Caco-2 (cell line): ENCODE results near the gene HCFC1R1. TPM values are rescaled to one million over a fixed set of nuclear protein-coding genes. Genes with fewer than 3 reads are reported as not detected.

Experiments used
- BruUV-seq: library from RNA; stranded (reverse); fragments of 400-500 nt; replicated peaks from 2 replicates; lab custom pipeline; 2021; lab: Mats Ljungman, UMichigan
- CTCF ChIA-PET: fragments of 300-600 bp; sonication (Branson Sonifier 250); formaldehyde crosslinking; loops from one replicate; lab custom pipeline; 2022; ENCODE audit warnings: antibody characterized with exemption; lab: Charles Lee
- POLR2A ChIA-PET: fragments of 300-600 bp; sonication (Branson Sonifier 250); formaldehyde crosslinking; loops from one replicate; lab custom pipeline; 2022; ENCODE audit warnings: antibody characterized with exemption; lab: Charles Lee
- DNase-seq, 2 experiments: peaks; one replicate each; pipeline versions ENCODE4 v3.0.0 to v3.0.0-alpha.2; 2020 to 2022
- H3K27me3 ChIP-seq: replicated peaks from 2 replicates; pipeline ENCODE4 v1.6.0; 2011; ENCODE audit warnings: low read length; ENCODE audit not compliant: control insufficient read depth, insufficient read depth
- H3K36me3 ChIP-seq: 2 replicates; pipeline ENCODE4 v1.5.1; 2011; ENCODE audit warnings: low read length; ENCODE audit not compliant: control insufficient read depth, insufficient read depth
- H3K4me1 ChIP-seq: fragments of 250-450 bp; sonication (Bioruptor Pico); 2 replicates; pipeline ENCODE4 v1.5.1; 2020; ENCODE audit warnings: mild to moderate bottlenecking
- H3K4me3 ChIP-seq: 2 replicates; pipeline ENCODE4 v1.5.1; 2011; ENCODE audit warnings: low read depth, mild to moderate bottlenecking, control low read depth, low read length
- H3K9me3 ChIP-seq: fragments of 250-450 bp; sonication (Bioruptor Pico); 2 replicates; pipeline ENCODE4 v1.5.1; 2020; ENCODE audit warnings: mild to moderate bottlenecking, moderate library complexity
- H3K27ac Mint-ChIP-seq: one replicate; pipeline ENCODE4 v1.8.0; 2022; ENCODE audit warnings: mixed read lengths; ENCODE audit not compliant: unreplicated experiment
- H3K27me3 Mint-ChIP-seq: one replicate; pipeline ENCODE4 v1.8.0; 2022; ENCODE audit warnings: mixed read lengths; ENCODE audit not compliant: insufficient read depth, unreplicated experiment
- H3K36me3 Mint-ChIP-seq: one replicate; pipeline ENCODE4 v1.8.0; 2022; ENCODE audit warnings: mild to moderate bottlenecking, mixed read lengths; ENCODE audit not compliant: insufficient read depth, unreplicated experiment
- H3K4me1 Mint-ChIP-seq: one replicate; pipeline ENCODE4 v1.8.0; 2022; ENCODE audit warnings: low read depth, mixed read lengths; ENCODE audit not compliant: unreplicated experiment
- H3K4me3 Mint-ChIP-seq: one replicate; pipeline ENCODE4 v1.8.0; 2022; ENCODE audit warnings: mild to moderate bottlenecking, moderate library complexity, mixed read lengths; ENCODE audit not compliant: unreplicated experiment
- H3K9me3 Mint-ChIP-seq: one replicate; pipeline ENCODE4 v1.8.0; 2022; ENCODE audit warnings: mixed read lengths; ENCODE audit not compliant: unreplicated experiment
- CTCF ChIP-seq, 2 experiments: fragments of 200-600 bp in 1 of 2; IDR thresholded peaks; 1 replicate in 1 of 2; 2 replicates in 1 of 2; pipeline versions ENCODE4 v1.5.1 to v1.8.0; 2011 to 2022; ENCODE audit warnings: antibody characterized with exemption in 1 of 2, control low read depth in 1 of 2, inconsistent platforms in 1 of 2, low read depth in 1 of 2, low read length in 1 of 2, mild to moderate bottlenecking in 1 of 2, moderate library complexity in 1 of 2; ENCODE audit not compliant: insufficient read depth in 1 of 2, severe bottlenecking in 1 of 2, unreplicated experiment in 1 of 2
- intact Hi-C: fragments of 100-400 bp; cut with micrococcal nuclease; formaldehyde crosslinking; loops from one replicate; pipeline ENCODE4 v1.10.0; 2022; ENCODE audit not compliant: unreplicated experiment
- total RNA-seq: library from RNA; stranded (reverse); gene quantifications from 2 replicates; pipeline ENCODE4 v1.2.3, GENCODE V29; 2022

The HCFC1R1 gene
- total RNA-seq, 1 experiment from 2014 or later: 44.9 TPM

GRCh38 chr16:3008690-3009037, 15.1 kb downstream of the HCFC1R1 start:
- intact Hi-C loops: no loop called here
- ChIA-PET CTCF (interaction anchor here (1.3 to 2.7 kb wide), 2 partner anchors 19 to 23 kb away, joined by 3 to 14 read pairs; no protein-coding TSS in a partner anchor), POLR2A (interaction anchor here (1.2 to 6.5 kb wide), 2 partner anchors 13 to 19 kb away, joined by 4 to 83 read pairs; partner anchors contain the start of genes HCFC1R1, THOC6 and TNFRSF12A)
- peaks cover 18% of the 10 kb centered on the region for H3K4me1 Mint-ChIP-seq
- no peaks in the 10 kb centered on the region for H3K27me3 Mint-ChIP-seq
- no peaks in the 10 kb centered on the region for H3K9me3 Mint-ChIP-seq
- Histone ChIP-seq H3K9me3 (no peaks in the 10 kb centered on the region), H3K4me3 (no peak overlapping the region), H3K4me1 (peaks cover 74% of the 10 kb centered on the region), H3K36me3 (no peaks in the 10 kb centered on the region), H3K27me3 (no peaks in the 10 kb centered on the region)
- H3K27ac Mint-ChIP-seq: peak overlapping the region; percentile 94
- H3K4me3 Mint-ChIP-seq: peak overlapping the region; percentile 70
- no peak for TF ChIP-seq CTCF (IDR thresholded peaks at IDR 0.05; ENCODE audit: insufficient read depth in 1 of 2, low read depth in 1 of 2, low read length in 1 of 2, severe bottlenecking in 1 of 2, unreplicated experiment in 1 of 2)
- no TSS peak for BruUV-seq
- H3K36me3 Mint-ChIP-seq: peaks cover 30% of the 10 kb centered on the region
- DNase-seq: peak in 1 of 2 experiments; percentile 87

- Histone ChIP-seq H3K4me1 (peaks cover 71% of the 10 kb centered on the region), H3K27me3 (no peaks in the 10 kb centered on the region), H3K9me3 (no peaks in the 10 kb centered on the region), H3K4me3 (no peak overlapping the region), H3K36me3 (no peaks in the 10 kb centered on the region)
- no peaks in the 10 kb centered on the region for H3K27me3 Mint-ChIP-seq
- CTCF ChIA-PET: interaction anchor here (1.3 to 6.6 kb wide), 3 partner anchors 13 to 24 kb away, joined by 3 to 113 read pairs (median 14); partner anchors contain the start of genes HCFC1R1, THOC6 and TNFRSF12A
- H3K4me3 Mint-ChIP-seq: peak overlapping the region; percentile 70
- peaks cover 18% of the 10 kb centered on the region for H3K4me1 Mint-ChIP-seq
- POLR2A ChIA-PET: interaction anchor here (0.5 to 6.5 kb wide), 3 partner anchors 14 to 127 kb away, joined by 4 to 83 read pairs (median 5); partner anchors contain the start of genes HCFC1R1, THOC6, TNFRSF12A and ZNF213
- no peak for TF ChIP-seq CTCF (IDR thresholded peaks at IDR 0.05; ENCODE audit: insufficient read depth in 1 of 2, low read depth in 1 of 2, low read length in 1 of 2, severe bottlenecking in 1 of 2, unreplicated experiment in 1 of 2)
- intact Hi-C loops: no loop called here
- BruUV-seq: no TSS peak
- H3K36me3 Mint-ChIP-seq: peaks cover 32% of the 10 kb centered on the region
- DNase-seq: peak; percentile 67 to 88
- H3K27ac Mint-ChIP-seq: peak overlapping the region; percentile 94
- H3K9me3 Mint-ChIP-seq: no peaks in the 10 kb centered on the region
Observed at GRCh38 chr16:3007957-3008689, 15.6 kb downstream of the HCFC1R1 start.

- TF ChIP-seq CTCF (IDR thresholded peaks at IDR 0.05; ENCODE audit: insufficient read depth in 1 of 2, low read depth in 1 of 2, low read length in 1 of 2, severe bottlenecking in 1 of 2, unreplicated experiment in 1 of 2): no peak
- H3K9me3 ChIP-seq: no peaks in the 10 kb centered on the region
- Mint-ChIP-seq H3K27me3 (no peaks in the 10 kb centered on the region), H3K4me1 (peaks cover 18% of the 10 kb centered on the region), H3K9me3 (no peaks in the 10 kb centered on the region), H3K27ac (peak overlapping the region; percentile 94), H3K4me3 (peak overlapping the region; percentile 70), H3K36me3 (peaks cover 32% of the 10 kb centered on the region)
- peaks cover 63% of the 10 kb centered on the region for H3K4me1 ChIP-seq
- peak in 1 of 2 experiments; percentile 77 for DNase-seq
- no peak overlapping the region for H3K4me3 ChIP-seq
- ChIA-PET POLR2A (interaction anchor here (0.5 to 6.5 kb wide), 3 partner anchors 14 to 127 kb away, joined by 4 to 83 read pairs (median 5); partner anchors contain the start of genes HCFC1R1, THOC6, TNFRSF12A and ZNF213), CTCF (interaction anchor here (0.6 to 6.6 kb wide), 5 partner anchors 14 to 151 kb away, joined by 3 to 113 read pairs (median 4); partner anchors contain the start of genes HCFC1R1, THOC6 and TNFRSF12A)
- intact Hi-C loops: no loop called here
- H3K27me3 ChIP-seq: no peaks in the 10 kb centered on the region
- H3K36me3 ChIP-seq: no peaks in the 10 kb centered on the region
- BruUV-seq: no TSS peak
Observed at GRCh38 chr16:3007059-3007956, 16.4 kb downstream of the HCFC1R1 start.
